ENCODE data around the gene NCAPH2. TPM values are rescaled to one million over a fixed set of nuclear protein-coding genes. Genes with fewer than 3 reads are reported as not detected.

Gene NCAPH2
- total and polyA plus RNA-seq, 2 of the 13 experiments (the other 11 are each of a cell fraction or from before 2014, with no cell fraction given) = 28.1 to 64.4 TPM

- TF ChIP-seq, protein P1, sequence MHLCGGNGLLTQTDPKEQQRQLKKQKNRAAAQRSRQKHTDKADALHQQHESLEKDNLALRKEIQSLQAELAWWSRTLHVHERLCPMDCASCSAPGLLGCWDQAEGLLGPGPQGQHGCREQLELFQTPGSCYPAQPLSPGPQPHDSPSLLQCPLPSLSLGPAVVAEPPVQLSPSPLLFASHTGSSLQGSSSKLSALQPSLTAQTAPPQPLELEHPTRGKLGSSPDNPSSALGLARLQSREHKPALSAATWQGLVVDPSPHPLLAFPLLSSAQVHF (CRISPR knock-in tag; IDR thresholded peaks at IDR 0.05) = 0 out of 2 replicates have a peak, but pooled peaks have one; percentile 30
- TF ChIP-seq, protein P2, sequence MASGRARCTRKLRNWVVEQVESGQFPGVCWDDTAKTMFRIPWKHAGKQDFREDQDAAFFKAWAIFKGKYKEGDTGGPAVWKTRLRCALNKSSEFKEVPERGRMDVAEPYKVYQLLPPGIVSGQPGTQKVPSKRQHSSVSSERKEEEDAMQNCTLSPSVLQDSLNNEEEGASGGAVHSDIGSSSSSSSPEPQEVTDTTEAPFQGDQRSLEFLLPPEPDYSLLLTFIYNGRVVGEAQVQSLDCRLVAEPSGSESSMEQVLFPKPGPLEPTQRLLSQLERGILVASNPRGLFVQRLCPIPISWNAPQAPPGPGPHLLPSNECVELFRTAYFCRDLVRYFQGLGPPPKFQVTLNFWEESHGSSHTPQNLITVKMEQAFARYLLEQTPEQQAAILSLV (CRISPR knock-in tag; IDR thresholded peaks at IDR 0.05; ENCODE audit: borderline replicate concordance) = 0 out of 2 replicates have a peak, but pooled peaks have one; percentile 39
- peak; percentile 95 for TF ChIP-seq ATF2 (CRISPR knock-in tag; IDR thresholded peaks at IDR 0.05)
- 0 out of 2 replicates have a peak, but pooled peaks have one; percentile 45 for TF ChIP-seq NCOA2 (CRISPR knock-in tag; IDR thresholded peaks at IDR 0.05)
- TF ChIP-seq ATF4 (CRISPR knock-in tag; IDR thresholded peaks at IDR 0.05) = peak in 1 of 2 experiments; percentile 71; a peak in 2 of 4 replicates
- TF ChIP-seq TIGD3 (CRISPR knock-in tag; IDR thresholded peaks at IDR 0.05; ENCODE audit: borderline replicate concordance) = no peak
- no peak for TF ChIP-seq AHDC1 (CRISPR knock-in tag; IDR thresholded peaks at IDR 0.05; ENCODE audit: borderline replicate concordance)
- TF ChIP-seq THRA (CRISPR knock-in tag; IDR thresholded peaks at IDR 0.05; ENCODE audit: borderline replicate concordance) = 0 out of 2 replicates have a peak, but pooled peaks have one; percentile 15
- TF ChIP-seq MXI1 (IDR thresholded peaks at IDR 0.05; ENCODE audit: borderline replicate concordance, low read depth, low read length) = peak; percentile 86; the same call in 1 of the 3 replicates
- TF ChIP-seq, protein P3, sequence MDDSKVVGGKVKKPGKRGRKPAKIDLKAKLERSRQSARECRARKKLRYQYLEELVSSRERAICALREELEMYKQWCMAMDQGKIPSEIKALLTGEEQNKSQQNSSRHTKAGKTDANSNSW (CRISPR knock-in tag; IDR thresholded peaks at IDR 0.05; ENCODE audit: borderline replicate concordance) = no peak
- TF ChIP-seq GATAD2A (CRISPR knock-in tag; IDR thresholded peaks at IDR 0.05) = peak; percentile 23; the same call in 1 of the 2 replicates
- no peak for TF ChIP-seq ZBTB3 (CRISPR knock-in tag; IDR thresholded peaks at IDR 0.05; ENCODE audit: borderline replicate concordance, low read depth)
Observed at GRCh38 chr22:50507991-50508884, at the start of gene NCAPH2 (continued).

All from HepG2 (cell line).